ENCODE results near the gene EEF1G. TPM values are rescaled to one million over a fixed set of nuclear protein-coding genes. Genes with fewer than 3 reads are reported as not detected.
"Not testable (repeated sequence)": the region's sequence is repeated elsewhere in the genome, so short reads cannot be mapped to it uniquely, and the experiment has no call there.

Gene EEF1G
- total RNA-seq, 1 donor from 2014 or later = 865 TPM

DNA sequence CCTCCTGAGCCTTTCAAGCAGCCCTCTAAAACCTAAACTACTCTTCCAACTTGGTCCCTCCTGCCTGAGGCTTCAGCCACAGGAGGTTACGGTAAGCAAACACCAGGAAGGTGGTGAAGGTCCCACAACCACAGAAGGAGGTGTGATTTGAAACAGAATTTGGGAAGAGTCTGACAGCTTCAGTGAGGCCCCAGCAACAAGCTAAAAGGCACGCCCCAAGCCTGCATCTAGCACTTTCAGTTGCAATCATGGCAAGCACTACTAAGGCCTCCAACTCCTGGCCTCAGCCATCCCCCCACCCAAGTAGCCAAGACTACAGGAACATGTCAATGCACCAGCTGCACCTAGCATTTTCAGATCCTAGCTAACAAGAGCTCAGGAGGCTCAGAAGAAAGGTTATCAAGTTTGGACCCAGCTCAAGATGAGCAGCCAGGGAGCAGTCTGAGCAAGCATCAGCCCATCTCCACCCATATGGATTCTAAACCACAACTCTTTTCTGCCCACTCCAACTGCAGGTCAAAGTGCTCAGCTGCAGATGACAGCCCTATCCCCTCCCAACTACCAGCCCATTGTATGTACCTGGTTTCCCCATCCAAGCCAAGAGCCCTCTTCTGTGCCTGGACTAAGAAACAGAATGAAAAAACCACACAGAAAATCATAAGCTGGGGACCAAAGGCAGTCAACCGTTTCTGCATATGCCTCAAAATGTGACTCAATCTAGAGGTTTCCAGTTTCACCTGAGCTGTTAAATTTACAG, 16.6 kb downstream of the EEF1G start:
- no peak for DNase-seq (ENCODE audit: low spot score)

DNA sequence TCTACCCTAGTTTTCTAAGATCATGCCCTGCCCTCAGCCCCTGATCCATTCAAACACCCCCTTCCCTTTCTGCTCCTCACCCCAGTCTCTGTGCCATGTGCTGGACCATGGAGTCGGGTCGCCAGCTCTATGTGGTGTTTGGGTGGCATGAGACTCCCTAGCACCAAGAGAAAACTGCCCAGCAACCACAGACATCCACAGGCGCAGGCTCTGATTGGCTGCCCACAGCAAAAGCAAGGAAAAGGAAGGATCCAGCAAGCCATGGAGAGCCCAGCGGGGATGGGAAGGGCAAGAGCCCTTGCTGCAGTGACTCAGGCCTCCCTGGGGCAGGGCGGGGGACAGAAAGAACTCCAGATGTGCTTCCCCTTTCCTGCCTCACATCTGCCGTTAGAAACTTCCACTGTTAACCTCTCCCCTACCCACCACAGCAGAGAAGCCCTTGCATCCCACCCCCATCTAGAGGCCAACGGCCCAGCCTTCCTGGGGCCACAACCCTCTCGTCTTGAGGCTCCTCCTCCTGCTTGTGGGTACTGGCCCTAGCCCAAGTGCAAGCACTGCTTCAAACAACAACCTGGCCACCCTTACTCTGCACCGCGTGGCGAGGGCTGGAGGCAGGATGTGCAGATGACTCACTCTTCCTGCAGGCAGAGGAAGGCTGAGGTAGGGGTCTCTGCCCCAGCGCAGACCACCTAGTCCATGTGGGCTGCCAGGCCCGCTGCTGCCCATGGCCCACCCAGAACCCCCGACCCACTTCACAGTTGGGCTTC, 17.4 kb downstream of the EEF1G start:
- no peak for DNase-seq (ENCODE audit: low spot score)

DNA sequence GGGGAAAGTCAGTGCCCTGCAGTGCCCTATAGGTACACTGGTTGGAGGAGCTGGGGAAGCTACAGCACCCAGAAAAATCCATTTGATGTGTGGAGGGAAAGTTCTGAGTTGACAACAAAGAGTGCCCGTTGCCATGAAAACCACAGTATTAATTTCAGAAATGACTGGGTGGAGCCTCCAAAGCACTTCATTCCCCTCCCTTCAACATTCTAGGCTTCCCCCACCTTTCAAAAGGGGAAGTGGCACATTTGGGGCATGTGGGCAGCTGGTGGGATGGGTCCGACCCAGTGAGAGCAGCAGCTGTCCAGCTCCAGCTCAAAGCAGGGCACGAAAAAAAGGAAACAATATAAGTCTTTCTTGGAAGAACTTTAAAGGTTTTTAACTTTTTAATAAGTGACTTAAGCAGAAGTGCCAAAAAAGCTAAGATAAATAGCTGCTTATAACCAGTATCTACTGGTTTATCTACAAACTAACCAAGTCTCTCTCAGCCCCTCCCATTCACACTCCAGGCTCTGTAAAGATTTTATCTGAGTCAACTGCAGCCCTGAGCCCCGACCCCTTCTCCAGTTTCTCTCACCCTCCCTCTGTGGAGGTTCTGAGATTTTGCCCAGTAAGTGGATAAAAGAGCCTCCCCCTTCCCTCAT, 18.1 kb downstream of the EEF1G start:
- DNase-seq (ENCODE audit: low spot score) = no peak

DNA sequence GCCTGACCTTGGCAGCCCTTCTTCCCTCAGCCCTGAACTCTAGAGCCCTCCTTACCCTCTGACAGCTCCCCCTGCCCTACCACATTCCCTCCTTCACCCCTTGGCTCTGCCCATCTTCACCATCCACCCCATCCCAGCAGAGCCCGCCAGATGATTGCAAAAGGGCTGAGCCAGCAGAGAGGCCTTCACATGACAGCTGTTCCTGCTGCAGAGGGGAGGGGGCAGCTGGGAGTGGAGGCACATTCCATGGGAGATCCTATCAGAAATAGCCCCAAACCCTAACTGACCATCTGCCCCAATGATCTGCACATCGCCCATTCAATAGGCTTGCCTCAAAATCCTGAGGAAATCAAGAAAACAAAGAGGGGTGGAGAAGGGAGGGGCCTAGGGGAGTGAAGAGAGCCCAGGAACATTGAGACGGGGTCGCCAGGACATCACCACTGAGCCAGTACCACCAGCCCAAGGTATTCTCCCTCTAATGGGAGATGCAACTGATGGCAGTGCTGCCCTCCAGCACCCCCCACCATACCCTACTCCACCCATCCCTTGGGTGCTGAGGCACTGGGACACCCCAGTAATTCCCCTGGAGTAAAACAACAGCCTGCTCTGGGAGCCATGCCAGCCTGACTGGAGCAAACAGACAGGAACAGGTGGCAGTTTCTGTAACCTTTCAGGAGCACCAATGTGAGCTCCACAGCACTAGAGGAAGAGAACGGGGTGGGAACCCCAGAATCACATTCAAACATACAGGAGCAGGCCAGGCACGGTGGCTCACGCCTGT, 19.1 kb downstream of the EEF1G start:
- DNase-seq (ENCODE audit: low spot score) = no peak

DNA sequence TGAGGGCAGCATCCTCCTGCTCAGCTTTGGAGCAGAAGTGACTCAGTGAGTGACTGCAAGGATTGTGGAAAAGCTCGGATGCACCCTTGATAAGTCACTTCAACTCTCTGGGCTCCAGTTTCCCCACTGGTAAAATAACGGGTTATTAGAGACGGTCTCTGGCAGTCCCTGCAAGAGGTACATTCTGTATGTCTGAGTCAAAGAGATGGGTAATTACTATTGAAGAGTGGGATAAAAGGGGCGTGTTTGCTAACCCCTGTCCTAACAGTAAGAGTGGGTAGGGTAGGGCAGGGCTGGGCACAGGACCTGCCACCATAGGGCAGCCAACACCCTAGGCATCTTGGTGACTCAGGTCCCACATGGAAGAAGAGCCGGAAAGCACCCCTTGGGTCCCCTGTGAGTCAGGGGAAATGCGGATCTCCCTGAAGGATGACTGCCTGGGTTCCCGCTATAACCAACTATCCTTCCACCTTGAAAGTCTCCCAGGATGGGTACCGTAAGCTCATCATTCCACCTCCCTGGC, 19.8 kb downstream of the EEF1G start:
- no peak for DNase-seq (ENCODE audit: low spot score)

DNA sequence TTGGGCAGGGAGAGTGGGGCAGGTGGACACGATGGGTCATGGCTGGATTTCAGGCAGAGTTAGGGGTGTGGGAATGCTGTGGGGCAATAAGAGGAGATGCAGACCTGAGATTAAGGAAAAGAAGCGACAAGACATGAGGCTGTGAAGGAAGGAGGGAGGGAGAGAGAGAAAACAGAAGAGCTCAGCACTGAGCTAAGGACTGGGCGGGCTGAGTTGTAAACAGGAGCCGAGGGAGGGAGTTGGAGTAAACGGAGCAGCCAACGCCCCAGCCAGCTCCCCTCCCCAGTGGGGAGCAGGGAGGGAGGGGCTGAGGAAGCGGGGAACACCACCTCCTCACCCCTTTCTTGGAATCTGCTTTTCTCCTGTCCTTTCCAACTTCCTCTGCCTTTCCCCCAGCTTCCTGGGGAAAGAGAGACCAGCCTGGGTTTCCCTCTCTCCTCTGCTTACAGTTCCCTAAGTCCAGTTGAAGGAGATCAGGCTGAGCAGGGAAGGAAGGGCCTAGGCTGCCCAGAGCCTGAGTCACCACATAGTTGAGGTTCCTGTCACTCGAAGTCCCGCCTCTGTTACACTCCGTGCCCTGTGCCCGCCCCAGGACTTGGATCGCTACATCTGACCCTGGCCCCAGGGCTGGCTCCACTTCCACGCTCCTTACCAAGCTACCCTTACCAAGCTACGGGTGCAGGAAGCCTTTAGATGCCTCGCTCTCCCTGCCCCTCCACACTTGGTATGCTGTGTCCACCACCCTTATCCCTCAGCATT, 20.4 kb downstream of the EEF1G start:
- no peak for DNase-seq (ENCODE audit: low spot score)

DNA sequence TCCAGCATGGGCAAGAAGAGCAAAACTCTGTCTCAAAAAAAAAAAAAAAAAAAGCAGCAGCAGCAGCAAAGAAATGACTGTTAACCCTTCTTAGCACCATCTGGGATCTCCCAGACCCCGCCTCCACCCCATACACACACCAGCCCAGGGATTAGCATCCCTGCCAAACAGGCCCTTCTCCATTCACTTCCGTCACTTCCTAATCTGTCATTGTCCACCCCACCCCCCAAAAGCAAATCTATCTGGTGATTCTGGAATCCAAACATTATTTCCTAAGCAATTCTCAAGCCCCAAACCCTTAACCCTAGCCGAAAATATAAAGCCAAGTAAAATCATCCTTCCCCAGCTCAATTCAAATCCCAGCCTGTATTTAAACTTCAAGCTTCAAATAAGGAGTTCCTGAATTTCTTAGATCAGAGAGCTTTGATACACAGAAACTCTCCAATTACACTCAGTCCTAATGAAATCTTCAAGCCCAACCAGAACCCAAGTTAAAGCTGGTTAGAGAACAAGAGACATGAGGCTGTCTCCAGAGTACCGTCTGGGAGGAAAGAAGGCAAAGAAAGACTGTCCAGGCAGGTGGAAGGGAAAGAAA, 21.1 kb downstream of the EEF1G start:
- no peak for DNase-seq (ENCODE audit: low spot score)

DNA sequence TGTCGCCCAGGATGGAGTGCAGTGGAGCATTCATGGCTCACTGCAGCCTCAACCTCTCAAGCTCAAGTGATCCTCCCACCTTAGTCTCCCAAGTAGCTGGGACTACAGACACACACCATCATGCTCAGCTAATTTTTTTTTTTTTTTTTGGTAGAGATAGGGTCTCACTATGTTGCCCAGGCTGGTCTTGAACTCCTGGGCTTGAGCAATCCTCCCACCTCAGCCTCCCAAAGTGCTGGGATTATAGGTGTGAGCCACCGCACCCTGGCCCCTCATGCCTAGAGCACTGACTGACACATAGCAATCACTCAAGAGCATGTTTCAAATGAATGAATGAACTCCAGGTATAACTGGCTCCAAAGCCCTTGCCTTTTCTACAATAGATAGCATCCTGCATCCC, 23.2 kb downstream of the EEF1G start:
- DNase-seq (ENCODE audit: low spot score) = not testable (repeated sequence)

DNA sequence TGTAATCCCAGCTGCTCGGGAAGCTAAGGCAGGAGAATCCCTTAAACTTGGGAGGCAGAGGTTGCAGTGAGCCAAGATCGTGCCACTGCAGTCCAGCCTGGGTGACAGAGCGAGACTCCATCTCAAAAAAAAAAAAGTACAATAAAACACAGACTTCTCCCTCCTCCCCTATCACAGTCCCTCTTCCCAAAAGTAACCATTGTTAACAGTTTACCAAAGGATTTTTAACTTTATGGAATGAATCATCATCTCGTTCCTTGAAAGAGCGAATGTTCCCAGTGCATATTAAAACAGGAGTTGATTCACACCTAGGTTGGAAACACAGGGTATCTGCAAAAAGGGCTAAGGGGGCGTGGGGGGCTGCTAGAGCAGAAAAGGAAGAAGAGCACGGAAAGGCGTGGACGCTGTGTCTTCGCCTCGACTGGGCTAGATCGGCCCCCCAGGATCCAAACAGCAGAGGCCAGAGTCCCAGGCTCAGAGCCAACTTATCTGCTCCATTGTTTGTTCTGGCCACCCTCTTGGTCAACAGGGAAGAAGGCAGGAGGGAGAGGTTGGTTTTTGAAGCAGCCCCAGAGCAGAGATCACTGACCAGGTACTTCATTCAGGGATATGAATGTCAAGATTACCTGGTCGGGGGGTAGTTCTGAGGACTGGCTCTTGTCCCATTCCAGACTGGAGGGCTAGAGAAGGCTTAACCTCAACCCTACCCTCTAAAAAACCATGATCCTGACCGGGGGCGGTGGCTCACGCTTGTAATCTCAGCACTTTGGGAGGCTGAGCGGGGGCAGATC, 25.0 kb downstream of the EEF1G start:
- no peak for DNase-seq (ENCODE audit: low spot score)

DNA sequence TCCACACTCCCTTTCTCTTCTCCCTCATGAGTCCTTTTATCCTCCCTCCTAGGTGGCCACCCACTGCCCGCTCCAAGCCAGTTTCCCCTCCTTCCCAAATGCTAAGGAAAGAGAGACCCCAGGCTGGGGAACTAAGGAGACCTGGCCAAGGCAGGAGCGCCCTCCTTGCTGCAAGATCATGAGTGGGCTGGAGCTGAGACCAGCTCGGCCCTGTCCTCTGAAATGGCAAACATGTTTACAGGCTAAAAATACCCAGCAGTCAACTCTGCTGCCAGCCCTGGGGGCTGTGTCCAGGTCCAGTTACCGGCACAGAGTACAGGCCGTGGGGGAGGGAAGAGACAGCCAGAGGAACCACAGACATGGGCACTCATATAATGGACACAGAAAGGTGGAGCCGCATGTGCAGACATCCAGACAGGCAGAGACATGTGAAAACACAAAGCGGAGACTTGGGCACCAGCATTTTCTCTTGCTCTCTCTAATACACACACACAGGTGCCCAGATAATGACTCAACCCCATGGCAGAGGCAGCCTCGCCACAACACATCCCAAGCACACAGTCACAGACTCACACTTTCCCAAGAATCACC, 25.9 kb downstream of the EEF1G start:
- no peak for DNase-seq (ENCODE audit: low spot score)

DNA sequence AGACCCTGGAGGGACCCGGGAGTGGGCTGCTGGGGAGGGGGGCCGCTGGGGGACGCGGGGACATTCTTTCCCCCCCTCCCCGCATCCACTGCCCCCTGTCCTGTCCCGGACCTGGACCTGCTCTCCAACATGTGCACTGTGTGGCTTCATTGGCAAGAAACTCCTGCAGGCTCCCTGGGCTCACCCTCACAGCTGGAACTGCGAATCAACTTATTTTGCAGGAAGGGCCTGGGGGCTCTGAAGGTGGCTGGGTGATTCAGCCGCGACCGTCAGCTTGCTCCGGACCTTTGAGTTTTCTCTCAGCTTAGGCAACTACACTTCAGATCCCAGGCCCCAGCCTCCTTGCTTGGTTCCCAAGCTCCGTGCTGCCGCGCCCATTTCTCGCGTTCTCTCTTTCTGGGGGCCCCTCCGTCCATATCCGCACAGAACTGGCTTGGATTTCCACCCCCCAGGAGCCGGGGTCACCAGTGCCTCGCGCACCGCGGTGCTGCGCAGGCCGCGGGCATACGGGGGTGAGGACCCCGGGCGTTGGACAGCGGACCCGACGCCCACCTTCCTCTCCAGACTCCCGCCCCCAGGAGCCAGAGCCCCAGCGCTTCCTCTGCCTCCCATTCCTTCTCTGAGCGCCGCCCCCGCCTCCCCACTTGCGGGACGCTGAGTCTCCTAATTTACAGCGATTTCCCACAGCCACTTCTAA, 26.6 kb downstream of the EEF1G start:
- DNase-seq (ENCODE audit: low spot score) = no peak

DNA sequence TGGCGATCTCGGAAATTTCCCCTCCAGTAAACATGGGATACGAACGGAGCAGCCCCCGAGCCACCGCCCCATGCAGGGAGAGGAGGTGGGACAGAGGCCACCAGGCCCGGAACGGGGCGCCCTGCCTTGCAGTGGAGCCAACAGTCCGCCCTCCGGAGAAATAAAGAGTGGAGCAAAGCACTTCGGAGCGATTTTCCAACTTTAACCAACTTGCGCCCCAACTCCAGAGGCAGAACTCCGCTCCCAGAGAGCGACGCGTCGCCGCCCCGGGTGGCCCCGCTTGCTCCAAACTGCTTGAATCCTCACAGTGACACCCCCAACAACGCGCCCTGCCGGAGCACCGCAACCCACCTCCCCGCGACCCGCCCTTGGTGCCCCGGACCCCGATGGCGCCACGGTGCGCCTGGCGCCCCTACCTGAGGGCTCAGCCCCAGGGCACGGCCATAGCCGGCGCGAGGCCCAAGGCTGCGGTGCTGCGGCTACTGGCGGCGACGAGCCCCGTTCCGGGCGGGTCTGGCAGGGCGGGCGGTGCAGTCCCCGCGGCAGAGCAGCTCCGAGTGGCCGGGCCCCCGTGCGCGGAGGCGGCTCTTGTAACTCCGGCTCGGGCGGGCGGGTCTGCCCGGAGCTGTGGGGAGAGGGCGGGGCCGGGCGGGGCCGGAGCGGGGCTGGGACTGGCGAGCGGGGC, 27.3 kb downstream of the EEF1G start, which contains the start of gene AHNAK:
Gene AHNAK (minus strand): TSS at position 563 of the 685 bp plus-strand sequence. CDS start 10,708 bp downstream, outside the sequence.
- DNase-seq (ENCODE audit: low spot score) = peak; percentile 96

DNA sequence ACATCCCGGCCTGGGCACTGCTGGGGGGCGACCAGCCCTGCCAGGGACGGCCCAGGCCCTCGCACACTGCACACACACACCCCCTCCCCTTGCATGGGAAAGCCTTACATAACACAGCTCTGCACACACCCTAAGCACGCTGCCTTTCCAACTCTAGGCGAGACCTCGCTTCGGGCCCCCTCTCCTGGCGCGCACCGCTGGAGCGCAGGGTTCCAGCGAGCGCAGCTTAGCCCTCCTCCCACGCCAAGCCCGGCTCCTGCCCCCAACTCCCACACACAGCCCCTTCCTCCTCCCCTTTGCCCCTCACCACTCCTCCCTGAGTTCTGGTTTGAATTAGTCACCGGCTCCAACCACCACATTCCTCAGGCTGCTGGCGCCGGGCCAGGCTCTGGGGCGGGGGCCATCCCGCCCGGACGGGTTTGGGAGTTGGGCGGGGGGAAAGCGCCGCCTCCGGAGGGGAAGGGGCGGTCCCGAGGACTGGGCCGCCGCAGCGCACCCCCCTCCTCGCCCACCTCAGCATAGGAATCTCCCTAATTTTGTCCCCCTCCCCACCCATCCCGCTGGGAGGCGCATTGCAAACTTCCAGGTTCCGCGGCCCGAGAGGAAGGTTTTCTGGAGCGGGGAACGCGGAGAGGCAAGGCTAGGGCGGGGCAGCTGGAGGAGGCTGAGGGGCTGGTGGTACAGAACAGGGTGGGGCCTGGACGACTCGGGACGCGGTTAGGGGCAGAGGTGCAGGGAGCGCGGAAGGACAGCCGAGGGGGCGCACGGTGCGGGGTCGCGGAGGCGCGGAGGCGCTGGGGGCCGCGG, 28.1 kb downstream of the EEF1G start:
- DNase-seq (ENCODE audit: low spot score) = peak; percentile 97

DNA sequence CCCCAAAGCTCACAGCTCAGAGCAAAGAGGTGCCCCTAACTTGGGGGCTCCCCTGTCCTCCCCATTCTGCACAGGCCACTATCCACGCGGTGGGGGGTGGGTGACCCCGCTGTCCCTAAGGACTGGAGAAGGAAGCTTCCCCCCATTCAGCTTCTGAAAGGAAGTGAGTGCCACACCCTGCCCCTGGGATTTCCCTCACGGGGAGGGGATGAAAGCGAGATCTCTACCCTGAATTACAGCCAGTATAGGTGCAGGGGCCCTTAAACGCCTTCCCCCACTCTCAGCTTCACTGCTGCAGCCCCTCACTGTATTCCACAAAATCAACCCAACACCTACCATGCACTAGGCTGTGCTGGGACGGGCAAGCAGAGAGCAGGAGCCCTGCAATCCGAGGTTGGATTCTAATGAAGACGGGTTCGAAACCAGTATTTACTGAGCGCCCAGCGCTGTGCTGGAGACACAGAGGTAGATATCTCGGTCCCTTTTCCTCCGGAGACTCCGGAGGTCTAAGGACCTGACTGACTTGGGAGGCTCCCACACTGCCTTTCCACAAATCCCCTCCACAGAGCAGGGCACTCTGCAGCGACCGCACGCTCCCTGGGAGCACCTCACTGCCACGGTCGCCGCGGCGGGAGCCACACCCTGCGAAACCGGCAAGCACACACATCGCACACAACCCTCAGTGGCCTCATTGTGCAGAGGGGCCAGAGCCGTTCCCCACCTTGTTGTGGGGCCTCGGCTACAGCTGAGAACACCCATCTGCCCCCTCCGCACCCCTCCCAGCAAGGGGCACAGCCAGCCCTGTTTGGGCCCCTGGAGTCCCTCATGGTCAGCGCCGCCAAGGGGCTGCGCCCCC, 28.9 kb downstream of the EEF1G start:
- no peak for DNase-seq (ENCODE audit: low spot score)

DNA sequence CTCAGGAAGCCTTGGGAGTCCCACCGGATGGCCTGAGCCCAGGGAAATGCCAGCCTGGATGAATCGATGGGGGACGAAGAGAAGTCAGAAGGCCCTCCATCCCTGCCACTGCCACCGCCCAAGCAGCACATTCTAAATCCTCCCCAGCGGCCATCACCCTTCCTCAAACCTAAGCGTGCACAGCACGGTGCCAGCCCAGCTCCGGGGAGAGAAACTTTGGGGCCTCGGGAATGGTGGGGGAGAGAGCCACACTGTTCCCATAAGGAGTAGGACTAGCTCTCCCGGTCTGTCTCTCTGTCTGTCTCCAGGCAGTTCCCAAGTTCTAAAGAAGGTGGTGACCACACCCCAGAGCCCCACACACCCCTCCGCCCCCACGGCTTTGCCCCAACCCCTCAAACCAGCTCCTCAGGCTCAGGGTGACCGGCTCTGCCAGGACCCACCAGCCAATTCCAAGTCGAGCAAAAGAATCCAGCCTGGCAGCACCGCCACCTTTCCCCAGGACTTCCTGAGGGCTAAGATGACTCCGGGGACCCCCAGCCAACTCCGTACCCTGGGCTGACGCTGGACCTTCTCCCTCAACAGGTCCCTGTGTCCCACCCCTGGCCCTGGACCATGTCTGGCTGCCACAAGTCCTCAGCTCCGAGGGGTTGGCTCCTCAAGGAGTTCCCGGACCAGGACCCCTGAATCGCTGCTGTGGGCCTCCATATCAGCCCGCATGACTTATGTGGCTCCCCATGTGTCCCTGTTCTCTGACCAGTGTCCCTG, 29.8 kb downstream of the EEF1G start:
- no peak for DNase-seq (ENCODE audit: low spot score)
